Left ventricle myocardium superior (tissue), 1 donor: ENCODE measurements around the gene CARD11. TPM values are rescaled to one million over a fixed set of nuclear protein-coding genes. Genes with fewer than 3 reads are reported as not detected.
A peak's percentile ranks its signal among the peaks of the same experiment; 100 is the strongest.

Experiments used
- ATAC-seq: fragments of 200-7000 bp; cut with Tn5 transposase; one replicate; pipeline ENCODE4 v1.9.1; 2020; ENCODE audit warnings: mild to moderate bottlenecking, moderate library complexity
- DNase-seq: peaks from one replicate; pipeline ENCODE4 v3.0.0-alpha.2; 2020
- intact Hi-C: fragments of 100-400 bp; cut with micrococcal nuclease; formaldehyde crosslinking; loops from one replicate; pipeline ENCODE4 v1.11.0; 2022
- total RNA-seq: library from RNA; stranded (reverse); fragmentation: NEBNext Ultra II Directional; extraction: Animal tissue kit (Norgen Biotek cat#: 25700); gene quantifications from one replicate; pipeline ENCODE4 v1.2.1, GENCODE V29; 2021
- donor health status: DM: no; HTN: yes; CAD: no; lungs with severe emphysema.

CARD11 gene
- total RNA-seq, 1 donor from 2014 or later: 0.37 TPM

- ATAC-seq (no peak), DNase-seq (peak; percentile 8)
- intact Hi-C loops: no loop called here
Observed at GRCh38 chr7:2936301-2936700, 107.4 kb downstream of the CARD11 start.

GRCh38 chr7:2934984-2935740 lies 108.5 kb downstream of the CARD11 start:
- intact Hi-C loops: no loop called here
- DNase-seq (peak; percentile 13), ATAC-seq (no peak)

- DNase-seq: peak; percentile 21
- no peak for ATAC-seq
- intact Hi-C loops: no loop called here
Observed at GRCh38 chr7:2934211-2934731, 109.4 kb downstream of the CARD11 start.

- DNase-seq (peak; percentile 18), ATAC-seq (no peak)
- intact Hi-C loops: no loop called here
Observed at GRCh38 chr7:2932402-2933251, 111.0 kb downstream of the CARD11 start.

GRCh38 chr7:2931034-2931415 lies 112.6 kb downstream of the CARD11 start:
- no peak for ATAC-seq

GRCh38 chr7:2930310-2931033 lies 113.2 kb downstream of the CARD11 start:
- peak; percentile 7 for DNase-seq
- intact Hi-C loops: no loop called here
- ATAC-seq: no peak

More at GRCh38 chr7:2931034-2931415, 112.6 kb downstream of the CARD11 start:
- DNase-seq: peak; percentile 11
- intact Hi-C loops: no loop called here

GRCh38 chr7:2929321-2930201 lies 114.1 kb downstream of the CARD11 start:
- ATAC-seq (no peak), DNase-seq (peak; percentile 18)
- intact Hi-C loops: no loop called here

- ATAC-seq: peak; percentile 17
- intact Hi-C loops: no loop called here
- DNase-seq: peak; percentile 57
Observed at GRCh38 chr7:2928613-2929311, 114.9 kb downstream of the CARD11 start.

GRCh38 chr7:2928256-2928612 lies 115.4 kb downstream of the CARD11 start:
- DNase-seq (peak; percentile 14), ATAC-seq (no peak)
- intact Hi-C loops: no loop called here

- ATAC-seq (no peak), DNase-seq (peak; percentile 13)
- intact Hi-C loops: no loop called here
Observed at GRCh38 chr7:2927592-2927991, 116.1 kb downstream of the CARD11 start.

GRCh38 chr7:2926896-2927405 lies 116.7 kb downstream of the CARD11 start:
- DNase-seq (peak; percentile 13), ATAC-seq (no peak)
- intact Hi-C loops: no loop called here

- DNase-seq (peak; percentile 5), ATAC-seq (no peak)
- intact Hi-C loops: no loop called here
Observed at GRCh38 chr7:2926120-2926895, 117.4 kb downstream of the CARD11 start.

GRCh38 chr7:2924866-2925840 lies 118.5 kb downstream of the CARD11 start:
- no peak for ATAC-seq
- intact Hi-C loops: no loop called here
- peak; percentile 7 for DNase-seq

- no peak for ATAC-seq
- DNase-seq: peak; percentile 11
- intact Hi-C loops: no loop called here
Observed at GRCh38 chr7:2923886-2924574, 119.6 kb downstream of the CARD11 start.

GRCh38 chr7:2923291-2923781 lies 120.3 kb downstream of the CARD11 start:
- DNase-seq (peak; percentile 15), ATAC-seq (no peak)
- intact Hi-C loops: no loop called here
